ENCODE results near the gene WIF1. TPM values are rescaled to one million over a fixed set of nuclear protein-coding genes. Genes with fewer than 3 reads are reported as not detected.
A peak's percentile ranks its signal among the peaks of the same experiment; 100 is the strongest.

WIF1 gene
- total and polyA plus RNA-seq, 3 experiments from 2014 or later, result not detected

DNA sequence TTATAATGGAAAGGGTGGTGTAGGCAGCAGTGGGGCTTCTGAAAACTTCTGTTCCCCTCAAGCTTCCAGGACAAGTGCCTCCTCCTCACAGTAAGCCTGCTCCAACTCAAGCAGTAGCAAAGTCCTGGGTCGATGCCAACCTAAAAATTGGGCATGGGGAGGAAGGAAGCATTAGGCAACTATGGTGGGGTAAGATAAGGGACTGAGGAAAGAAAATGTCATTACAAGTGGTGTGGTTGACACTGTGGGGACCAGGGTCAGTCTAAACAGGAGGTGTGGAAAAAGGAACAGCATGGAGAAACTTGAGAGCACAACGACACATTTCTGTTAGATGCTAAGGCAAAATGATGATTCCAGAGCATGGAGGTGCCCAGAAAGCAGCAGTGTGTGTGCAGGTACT, 34.9 kb downstream of the WIF1 start:
- H3K4me1 Mint-ChIP-seq, result no peaks in the 10 kb centered on the region
- H3K27me3 Mint-ChIP-seq, result peaks cover 6 to 33% of the 10 kb centered on the region in 2 donors
- no peaks in the 10 kb centered on the region for H3K9me3 Mint-ChIP-seq
- Histone ChIP-seq H3K27me3 (ENCODE audit: insufficient read depth, low read length, poor library complexity, severe bottlenecking) (no peaks in the 10 kb centered on the region), H3K9me3 (ENCODE audit: low read length) (no peaks in the 10 kb centered on the region), H3K4me1 (ENCODE audit: insufficient read depth, low read length) (no peaks in the 10 kb centered on the region), H3K36me3 (ENCODE audit: insufficient read depth, low read length) (no peaks in the 10 kb centered on the region), H3K27ac (ENCODE audit: low read depth, low read length) (no peak overlapping the region), H3K4me3 (ENCODE audit: low read length) (no peak overlapping the region)
- H3K4me3 Mint-ChIP-seq, result no peak overlapping the region
- ChIA-PET CTCF (no interaction called here), POLR2A (interaction anchor here (0.6 kb wide), 1 partner anchor 540 kb away, joined by 3 read pairs; no protein-coding TSS in a partner anchor)
- no peak overlapping the region for H3K27ac Mint-ChIP-seq
- no peaks in the 10 kb centered on the region for H3K36me3 Mint-ChIP-seq
- DNase-seq, result no peak

DNA sequence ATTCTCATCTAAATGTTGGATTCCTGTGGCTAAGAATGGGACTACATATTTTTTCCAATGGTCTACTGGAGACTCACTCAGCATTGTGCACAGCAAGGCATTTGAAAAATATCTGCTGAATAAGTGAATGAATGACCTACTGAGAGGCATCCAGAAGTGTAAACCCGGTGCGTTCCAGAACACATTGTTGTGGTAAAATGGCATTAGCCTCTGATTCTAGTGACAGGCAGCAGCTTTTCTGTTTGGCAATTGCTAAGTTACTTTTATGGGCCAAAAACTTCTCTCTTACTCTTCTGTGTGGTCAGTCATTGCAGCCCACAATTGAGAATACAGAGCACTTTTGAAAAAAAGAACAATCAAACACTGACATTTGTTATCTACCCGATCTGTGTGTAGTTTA, 36.5 kb downstream of the WIF1 start:
- Mint-ChIP-seq H3K9me3 (no peaks in the 10 kb centered on the region), H3K36me3 (no peaks in the 10 kb centered on the region), H3K27me3 (peaks cover 6 to 35% of the 10 kb centered on the region in 2 donors), H3K4me3 (no peak overlapping the region), H3K27ac (no peak overlapping the region), H3K4me1 (no peaks in the 10 kb centered on the region)
- no peak overlapping the region for H3K4me3 ChIP-seq (ENCODE audit: low read length)
- no peaks in the 10 kb centered on the region for H3K9me3 ChIP-seq (ENCODE audit: low read length)
- ChIA-PET POLR2A (no interaction called here), CTCF (no interaction called here)
- H3K27me3 ChIP-seq (ENCODE audit: insufficient read depth, low read length, poor library complexity, severe bottlenecking), result no peaks in the 10 kb centered on the region
- no peaks in the 10 kb centered on the region for H3K36me3 ChIP-seq (ENCODE audit: insufficient read depth, low read length)
- H3K4me1 ChIP-seq (ENCODE audit: insufficient read depth, low read length), result no peaks in the 10 kb centered on the region
- DNase-seq, result no peak
- no peak overlapping the region for H3K27ac ChIP-seq (ENCODE audit: low read depth, low read length)

DNA sequence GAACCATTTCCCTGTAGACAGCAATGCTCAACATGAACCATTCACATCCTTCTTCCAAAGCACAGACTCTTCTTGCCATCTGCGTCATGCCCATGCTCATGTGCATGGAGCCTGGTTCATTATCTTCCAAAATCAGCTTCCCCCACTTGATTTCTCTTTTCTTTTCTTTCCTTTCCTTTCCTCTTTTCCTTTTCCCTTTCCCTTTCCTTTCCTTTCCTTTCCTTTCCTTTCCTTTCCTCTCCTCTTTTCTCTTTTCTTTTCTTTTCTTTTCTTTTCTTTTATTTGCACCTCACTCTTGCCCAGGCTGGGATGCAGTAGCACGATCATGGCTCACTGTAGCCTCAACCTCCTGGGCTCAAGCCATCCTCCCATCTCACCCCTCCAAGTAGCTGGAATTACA, 37.5 kb downstream of the WIF1 start:
- Mint-ChIP-seq H3K9me3 (no peaks in the 10 kb centered on the region), H3K36me3 (no peaks in the 10 kb centered on the region), H3K27me3 (peaks cover 7 to 37% of the 10 kb centered on the region in 2 donors), H3K27ac (no peak overlapping the region), H3K4me1 (no peaks in the 10 kb centered on the region), H3K4me3 (no peak overlapping the region)
- Histone ChIP-seq H3K27ac (ENCODE audit: low read depth, low read length) (no peak overlapping the region), H3K4me1 (ENCODE audit: insufficient read depth, low read length) (no peaks in the 10 kb centered on the region), H3K36me3 (ENCODE audit: insufficient read depth, low read length) (no peaks in the 10 kb centered on the region), H3K9me3 (ENCODE audit: low read length) (no peaks in the 10 kb centered on the region), H3K27me3 (ENCODE audit: insufficient read depth, low read length, poor library complexity, severe bottlenecking) (no peaks in the 10 kb centered on the region), H3K4me3 (ENCODE audit: low read length) (no peak overlapping the region)
- no peak for DNase-seq
- ChIA-PET POLR2A (no interaction called here), CTCF (no interaction called here)

DNA sequence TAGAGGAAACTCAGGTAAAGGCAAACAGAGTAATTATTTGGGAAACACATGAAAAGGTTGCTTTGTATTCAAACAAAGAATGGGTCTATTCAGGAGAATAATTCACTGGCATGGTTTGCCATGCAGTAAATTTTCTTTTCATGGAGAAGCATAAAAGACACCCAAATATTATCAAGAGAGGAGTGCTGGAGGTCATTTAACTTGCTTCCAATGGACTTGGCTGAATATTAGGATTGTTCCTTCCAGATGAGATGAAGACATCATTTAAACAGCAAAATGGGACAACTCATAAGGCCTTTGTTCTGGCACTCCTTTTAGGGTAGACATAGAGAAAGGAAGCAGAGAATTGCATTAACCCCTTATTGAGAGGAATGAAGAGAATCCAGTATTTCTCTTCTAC, 38.7 kb downstream of the WIF1 start:
- Histone ChIP-seq H3K4me1 (ENCODE audit: insufficient read depth, low read length) (no peaks in the 10 kb centered on the region), H3K4me3 (ENCODE audit: low read length) (no peak overlapping the region), H3K27ac (ENCODE audit: low read depth, low read length) (no peak overlapping the region), H3K27me3 (ENCODE audit: insufficient read depth, low read length, poor library complexity, severe bottlenecking) (no peaks in the 10 kb centered on the region), H3K36me3 (ENCODE audit: insufficient read depth, low read length) (no peaks in the 10 kb centered on the region), H3K9me3 (ENCODE audit: low read length) (no peaks in the 10 kb centered on the region)
- H3K4me3 Mint-ChIP-seq, result no peak overlapping the region
- peaks cover 9 to 44% of the 10 kb centered on the region in 2 donors for H3K27me3 Mint-ChIP-seq
- no peaks in the 10 kb centered on the region for H3K9me3 Mint-ChIP-seq
- ChIA-PET POLR2A (no interaction called here), CTCF (no interaction called here)
- H3K4me1 Mint-ChIP-seq, result no peaks in the 10 kb centered on the region
- H3K36me3 Mint-ChIP-seq, result no peaks in the 10 kb centered on the region
- no peak for DNase-seq
- no peak overlapping the region for H3K27ac Mint-ChIP-seq

DNA sequence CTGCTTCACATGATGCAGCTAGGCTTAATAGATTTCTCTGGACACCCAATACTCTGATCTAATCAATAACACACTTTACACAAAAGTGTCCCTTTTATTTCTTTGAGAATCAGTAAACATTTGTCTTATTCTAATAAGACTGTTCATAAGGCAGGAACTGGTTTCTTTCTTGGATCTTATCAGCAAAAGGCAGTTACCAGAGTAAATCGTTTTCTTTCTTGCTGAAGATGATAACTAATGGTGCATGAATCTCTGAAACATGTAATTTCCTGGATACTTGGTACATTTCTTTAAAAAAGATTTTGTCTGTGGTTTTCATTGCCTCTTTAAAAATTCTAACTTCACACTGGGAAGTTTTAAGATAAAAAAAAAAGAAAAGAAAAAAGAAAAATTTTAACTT, 39.6 kb downstream of the WIF1 start:
- H3K4me3 Mint-ChIP-seq, result no peak overlapping the region
- H3K27me3 ChIP-seq (ENCODE audit: insufficient read depth, low read length, poor library complexity, severe bottlenecking), result no peaks in the 10 kb centered on the region
- H3K27me3 Mint-ChIP-seq, result peaks cover 10 to 45% of the 10 kb centered on the region in 2 donors
- H3K4me3 ChIP-seq (ENCODE audit: low read length), result no peak overlapping the region
- H3K9me3 Mint-ChIP-seq, result no peaks in the 10 kb centered on the region
- POLR2A ChIA-PET, result no interaction called here
- H3K4me1 ChIP-seq (ENCODE audit: insufficient read depth, low read length), result no peaks in the 10 kb centered on the region
- no peaks in the 10 kb centered on the region for H3K36me3 Mint-ChIP-seq
- no peak overlapping the region for H3K27ac Mint-ChIP-seq
- H3K36me3 ChIP-seq (ENCODE audit: insufficient read depth, low read length), result no peaks in the 10 kb centered on the region
- no peaks in the 10 kb centered on the region for H3K9me3 ChIP-seq (ENCODE audit: low read length)
- no peak overlapping the region for H3K27ac ChIP-seq (ENCODE audit: low read depth, low read length)
- H3K4me1 Mint-ChIP-seq, result no peaks in the 10 kb centered on the region
- CTCF ChIA-PET, result no interaction called here
- DNase-seq, result no peak

DNA sequence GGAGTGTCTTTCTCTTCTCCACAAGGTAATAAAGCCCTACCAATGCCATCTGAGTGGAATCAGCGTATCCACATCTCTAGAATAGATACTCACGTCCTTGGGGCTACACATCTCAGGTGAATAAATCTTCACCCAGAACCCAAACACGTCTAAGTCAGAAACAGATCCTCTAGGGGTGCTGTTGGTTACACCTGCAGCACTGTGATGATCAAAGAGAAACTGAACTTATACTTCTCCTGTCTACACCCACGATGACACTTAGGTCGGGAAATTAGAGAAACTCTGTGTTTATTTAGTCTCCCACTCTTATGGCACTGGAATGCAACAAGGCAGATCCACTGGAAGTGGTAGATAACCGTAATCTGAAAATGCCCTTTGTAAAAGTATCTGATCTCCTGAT, 46.2 kb downstream of the WIF1 start:
- H3K27me3 ChIP-seq (ENCODE audit: insufficient read depth, low read length, poor library complexity, severe bottlenecking), result no peaks in the 10 kb centered on the region
- peak overlapping the region in 1 of 8 donors; percentile 13 for H3K27ac Mint-ChIP-seq

DNA sequence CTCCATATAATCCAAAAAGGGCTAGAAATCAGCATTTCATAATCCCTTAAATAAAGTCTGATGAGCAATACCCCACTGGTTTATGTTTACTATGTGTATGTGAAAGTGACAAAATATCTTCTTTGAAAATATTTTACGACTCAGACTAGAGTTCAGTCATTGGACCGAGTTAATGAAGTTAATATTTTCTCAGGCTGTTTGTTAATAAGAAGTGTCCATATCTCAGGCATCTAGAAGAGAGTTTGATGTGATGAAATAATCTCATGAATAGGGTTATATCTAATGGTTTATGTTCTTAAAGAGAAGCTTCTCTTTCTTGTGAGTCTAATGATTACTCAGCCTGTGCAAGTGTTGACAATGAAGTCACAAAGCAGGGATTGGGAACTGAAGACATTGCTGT, 51.8 kb downstream of the WIF1 start:
- Mint-ChIP-seq H3K27me3 (peaks cover 8 to 43% of the 10 kb centered on the region in 2 donors), H3K4me1 (no peaks in the 10 kb centered on the region), H3K9me3 (no peaks in the 10 kb centered on the region), H3K36me3 (no peaks in the 10 kb centered on the region), H3K27ac (no peak overlapping the region), H3K4me3 (no peak overlapping the region)
- ChIA-PET CTCF (no interaction called here), POLR2A (no interaction called here)
- no peak for DNase-seq
- Histone ChIP-seq H3K4me3 (ENCODE audit: low read length) (no peak overlapping the region), H3K27ac (ENCODE audit: low read depth, low read length) (no peak overlapping the region), H3K27me3 (ENCODE audit: insufficient read depth, low read length, poor library complexity, severe bottlenecking) (no peaks in the 10 kb centered on the region), H3K36me3 (ENCODE audit: insufficient read depth, low read length) (no peaks in the 10 kb centered on the region), H3K4me1 (ENCODE audit: insufficient read depth, low read length) (no peaks in the 10 kb centered on the region), H3K9me3 (ENCODE audit: low read length) (no peaks in the 10 kb centered on the region)

More for the DNA sequence above, 46.2 kb downstream of the WIF1 start:
- no peaks in the 10 kb centered on the region for H3K4me1 Mint-ChIP-seq
- H3K27ac ChIP-seq (ENCODE audit: low read depth, low read length), result no peak overlapping the region
- no peaks in the 10 kb centered on the region for H3K4me1 ChIP-seq (ENCODE audit: insufficient read depth, low read length)
- no peak overlapping the region for H3K4me3 Mint-ChIP-seq
- H3K36me3 ChIP-seq (ENCODE audit: insufficient read depth, low read length), result no peaks in the 10 kb centered on the region
- ChIA-PET CTCF (interaction anchor here (0.6 kb wide), 1 partner anchor 1334 kb away, joined by 3 read pairs; no protein-coding TSS in a partner anchor), POLR2A (no interaction called here)
- no peaks in the 10 kb centered on the region for H3K9me3 Mint-ChIP-seq
- H3K27me3 Mint-ChIP-seq, result peaks cover 4 to 44% of the 10 kb centered on the region in 2 donors
- no peaks in the 10 kb centered on the region for H3K36me3 Mint-ChIP-seq
- H3K4me3 ChIP-seq (ENCODE audit: low read length), result no peak overlapping the region
- no peaks in the 10 kb centered on the region for H3K9me3 ChIP-seq (ENCODE audit: low read length)
- DNase-seq, result no peak

DNA sequence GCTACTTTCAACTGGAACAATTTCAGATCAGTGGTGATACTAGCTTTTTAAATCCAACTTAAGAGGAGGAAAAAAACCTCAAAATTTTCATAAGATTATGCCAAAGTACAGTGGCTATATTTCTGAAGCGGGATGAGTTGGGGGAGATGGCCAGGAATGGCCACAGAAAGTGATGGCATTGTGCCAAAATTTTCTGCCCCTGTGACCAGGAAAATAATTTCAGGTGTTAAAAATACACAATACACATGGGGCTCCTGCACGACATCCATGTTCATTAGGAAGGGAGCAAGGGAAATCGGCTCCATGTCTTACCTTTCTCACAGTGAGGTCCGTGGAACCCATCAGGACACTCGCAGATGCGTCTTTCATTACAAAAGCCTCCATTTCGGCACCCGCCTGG, 53.7 kb downstream of the WIF1 start:
- no peak for DNase-seq
- Mint-ChIP-seq H3K9me3 (no peaks in the 10 kb centered on the region), H3K4me1 (no peaks in the 10 kb centered on the region), H3K36me3 (no peaks in the 10 kb centered on the region), H3K4me3 (no peak overlapping the region), H3K27ac (no peak overlapping the region), H3K27me3 (peaks cover 10 to 46% of the 10 kb centered on the region in 2 donors)
- no peaks in the 10 kb centered on the region for H3K9me3 ChIP-seq (ENCODE audit: low read length)
- no peak overlapping the region for H3K27ac ChIP-seq (ENCODE audit: low read depth, low read length)
- no peaks in the 10 kb centered on the region for H3K36me3 ChIP-seq (ENCODE audit: insufficient read depth, low read length)
- H3K4me1 ChIP-seq (ENCODE audit: insufficient read depth, low read length), result no peaks in the 10 kb centered on the region
- peaks cover 3% of the 10 kb centered on the region for H3K27me3 ChIP-seq (ENCODE audit: insufficient read depth, low read length, poor library complexity, severe bottlenecking)
- ChIA-PET POLR2A (no interaction called here), CTCF (no interaction called here)
- no peak overlapping the region for H3K4me3 ChIP-seq (ENCODE audit: low read length)

DNA sequence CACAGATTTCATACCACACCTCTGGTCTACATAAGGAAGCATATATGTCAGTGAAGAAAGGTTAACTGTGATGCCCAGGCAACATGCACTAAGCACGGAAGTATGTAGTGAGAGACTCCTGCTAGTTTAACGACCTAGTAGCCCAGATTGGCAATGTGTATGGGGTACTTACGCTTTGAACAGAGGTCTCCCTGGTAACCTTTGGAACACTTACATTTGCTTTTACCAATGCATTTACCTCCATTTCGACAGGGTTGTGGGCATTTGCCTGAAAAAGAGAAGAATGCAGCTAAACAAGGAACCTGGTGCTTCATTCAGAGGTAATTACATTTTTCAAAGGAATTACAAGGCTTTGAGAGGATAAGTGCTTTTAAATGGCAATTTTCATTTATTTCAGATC, 65.2 kb downstream of the WIF1 start:
- peaks cover 2 to 30% of the 10 kb centered on the region in 2 donors for H3K27me3 Mint-ChIP-seq
- no peaks in the 10 kb centered on the region for H3K4me1 ChIP-seq (ENCODE audit: insufficient read depth, low read length)
- no peak overlapping the region for H3K27ac ChIP-seq (ENCODE audit: low read depth, low read length)
- ChIA-PET CTCF (no interaction called here), POLR2A (no interaction called here)
- H3K27ac Mint-ChIP-seq, result no peak overlapping the region
- H3K36me3 Mint-ChIP-seq, result no peaks in the 10 kb centered on the region
- H3K4me1 Mint-ChIP-seq, result no peaks in the 10 kb centered on the region
- H3K36me3 ChIP-seq (ENCODE audit: insufficient read depth, low read length), result no peaks in the 10 kb centered on the region
- peaks cover 3% of the 10 kb centered on the region for H3K27me3 ChIP-seq (ENCODE audit: insufficient read depth, low read length, poor library complexity, severe bottlenecking)
- no peak for DNase-seq
- peaks cover 0 to 3% (median 0%) of the 10 kb centered on the region in 5 donors for H3K9me3 Mint-ChIP-seq
- H3K9me3 ChIP-seq (ENCODE audit: low read length), result no peaks in the 10 kb centered on the region
- no peak overlapping the region for H3K4me3 ChIP-seq (ENCODE audit: low read length)
- no peak overlapping the region for H3K4me3 Mint-ChIP-seq

All from CD8-positive, alpha-beta memory T cell (primary cell).